Kidney epithelial cell (primary cell): ENCODE data around the gene FANCG. TPM values are rescaled to one million over a fixed set of nuclear protein-coding genes. Genes with fewer than 3 reads are reported as not detected.

Source experiments
- DNase-seq: peaks from one replicate; pipeline ENCODE4 v3.0.0-alpha.2; 2010; ENCODE audit warnings: low read depth
- H3K27me3 ChIP-seq: 2 replicates; pipeline ENCODE4 v1.6.0; 2011; ENCODE audit warnings: low read length; ENCODE audit not compliant: control insufficient read depth, insufficient read depth
- H3K36me3 ChIP-seq: 2 replicates; pipeline ENCODE4 v1.5.1; 2011; ENCODE audit warnings: low read length; ENCODE audit not compliant: control insufficient read depth, insufficient read depth
- H3K4me3 ChIP-seq: 2 replicates; pipeline ENCODE4 v1.5.1; 2011; ENCODE audit warnings: low read depth, mild to moderate bottlenecking, control low read depth, low read length
- CTCF ChIP-seq: IDR thresholded peaks from 2 replicates; pipeline ENCODE4 v1.5.1; 2011; ENCODE audit warnings: mild to moderate bottlenecking, moderate library complexity, low read length, control low read depth, inconsistent platforms; ENCODE audit not compliant: insufficient read depth, poor library complexity, severe bottlenecking
- total RNA-seq: library from RNA; depleted of rRNA; stranded (reverse); fragments of >200 nt; gene quantifications from 2 replicates; pipeline ENCODE4 v1.2.3, GENCODE V29; 2015

FANCG gene
- total RNA-seq, 1 donor from 2014 or later = 22.3 TPM

- no peak for TF ChIP-seq CTCF
- Histone ChIP-seq H3K36me3 (peaks cover 5% of the 10 kb centered on the region), H3K4me3 (no peak overlapping the region), H3K27me3 (no peaks in the 10 kb centered on the region)
- no peak for DNase-seq
Observed at GRCh38 chr9:35104586-35104985, 24.8 kb upstream of the FANCG start.

DNA sequence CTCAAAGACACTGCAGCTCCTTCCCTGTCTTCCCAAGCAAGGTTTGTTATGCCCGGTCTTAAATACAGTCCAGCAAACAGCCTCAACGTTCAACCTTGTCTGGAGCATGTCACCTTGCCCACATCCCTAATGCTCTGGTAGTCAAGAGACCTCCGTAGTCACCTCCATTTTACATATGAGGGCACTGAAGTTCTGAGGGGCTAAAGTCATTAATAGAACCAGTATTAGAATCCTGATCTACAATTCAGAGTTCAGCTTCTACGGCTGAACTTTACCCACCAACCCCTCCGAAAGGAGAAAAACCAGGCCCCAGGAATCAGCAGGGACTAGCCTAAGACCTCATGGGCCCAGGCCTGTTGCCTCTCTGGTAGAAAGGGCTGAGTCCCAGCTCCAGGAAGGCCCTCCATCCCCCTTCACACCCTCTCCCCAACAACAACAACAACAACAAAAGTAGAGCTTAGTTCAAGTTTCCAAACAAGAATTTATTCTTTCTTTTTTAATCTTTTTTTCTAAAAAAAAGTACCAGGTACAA lies 24.0 kb upstream of the FANCG start:
- peaks cover 5% of the 10 kb centered on the region for H3K36me3 ChIP-seq

GRCh38 chr9:35102769-35103659 lies 23.3 kb upstream of the FANCG start, which contains the start of gene STOML2:
Gene STOML2 (minus strand): TSS chr9:35103131. CDS start chr9:35103094, 37 bp downstream.
- no peak for TF ChIP-seq CTCF
- DNase-seq = peak; percentile 89
- H3K27me3 ChIP-seq = no peaks in the 10 kb centered on the region
- H3K4me3 ChIP-seq = peak within 1 kb of the TSS; percentile 68
- H3K36me3 ChIP-seq = peaks cover 5% of the 10 kb centered on the region

More for the DNA sequence above, 24.0 kb upstream of the FANCG start:
- TF ChIP-seq CTCF = no peak
- Histone ChIP-seq H3K4me3 (peak overlapping the region; percentile 68), H3K27me3 (no peaks in the 10 kb centered on the region)
- DNase-seq = no peak

GRCh38 chr9:35102465-35102768 lies 22.7 kb upstream of the FANCG start:
- no peaks in the 10 kb centered on the region for H3K27me3 ChIP-seq
- H3K4me3 ChIP-seq = peak overlapping the region; percentile 68
- no peak for TF ChIP-seq CTCF
- no peak for DNase-seq
- peaks cover 5% of the 10 kb centered on the region for H3K36me3 ChIP-seq

GRCh38 chr9:35097573-35097972 lies 17.8 kb upstream of the FANCG start:
- no peak for TF ChIP-seq CTCF
- peaks cover 2% of the 10 kb centered on the region for H3K36me3 ChIP-seq
- DNase-seq = no peak

More at GRCh38 chr9:35097573-35097972, 17.8 kb upstream of the FANCG start:
- H3K27me3 ChIP-seq = no peaks in the 10 kb centered on the region
- H3K4me3 ChIP-seq = no peak overlapping the region
